Liver (tissue), 9 donors: ENCODE data around the gene ANO7. TPM values are rescaled to one million over a fixed set of nuclear protein-coding genes. Genes with fewer than 3 reads are reported as not detected.

ENCODE experiments used
- DNase-seq: peaks from one replicate; pipeline ENCODE4 v3.0.0-alpha.2; 2017; ENCODE audit warnings: low spot score
- H3K27ac ChIP-seq, 2 donors: one replicate each; pipeline ENCODE4 v1.7.0; 2013; ENCODE audit warnings: inconsistent platforms in 2 of 2, low read length in 2 of 2, control low read depth in 1 of 2, low read depth in 1 of 2, mild to moderate bottlenecking in 1 of 2
- H3K27me3 ChIP-seq, 4 donors: one replicate each; pipeline versions ENCODE4 v1.6.1 to v1.7.0; 2013; ENCODE audit warnings: low read length in 3 of 4, inconsistent platforms in 1 of 4, mild to moderate bottlenecking in 1 of 4, moderate library complexity in 1 of 4; ENCODE audit not compliant: control insufficient read depth in 4 of 4, insufficient read depth in 4 of 4
- H3K36me3 ChIP-seq, 4 donors: one replicate each; pipeline versions ENCODE4 v1.6.1 to v1.7.0; 2013; ENCODE audit warnings: low read length in 3 of 4, mild to moderate bottlenecking in 3 of 4, low read depth in 1 of 4, moderate library complexity in 1 of 4; ENCODE audit not compliant: control insufficient read depth in 4 of 4, insufficient read depth in 3 of 4
- H3K4me1 ChIP-seq, 4 donors: one replicate each; pipeline versions ENCODE4 v1.6.1 to v1.7.0; 2013; ENCODE audit warnings: low read length in 3 of 4, mild to moderate bottlenecking in 3 of 4, moderate library complexity in 1 of 4; ENCODE audit not compliant: control insufficient read depth in 4 of 4, insufficient read depth in 4 of 4
- H3K4me3 ChIP-seq, 3 donors: one replicate each; pipeline versions ENCODE4 v1.6.1 to v1.7.0; 2013; ENCODE audit warnings: low read length in 3 of 3, control low read depth in 1 of 3, low read depth in 1 of 3, mild to moderate bottlenecking in 1 of 3
- H3K9ac ChIP-seq, 2 donors: one replicate each; pipeline ENCODE4 v1.7.0; 2013; ENCODE audit warnings: low read length in 2 of 2, mild to moderate bottlenecking in 2 of 2, moderate library complexity in 2 of 2, control low read depth in 1 of 2, low read depth in 1 of 2
- H3K9me3 ChIP-seq, 4 donors: one replicate each; pipeline versions ENCODE4 v1.6.1 to v1.7.0; 2013; ENCODE audit warnings: low read length in 3 of 4; ENCODE audit not compliant: control insufficient read depth in 4 of 4
- EGR1 ChIP-seq, 2 donors: IDR thresholded peaks; 2 replicates each; pipeline ENCODE4 v1.6.1; 2016 to 2018; ENCODE audit warnings: antibody characterized with exemption in 2 of 2, low read depth in 2 of 2
- FOXA1 ChIP-seq: IDR thresholded peaks from 2 replicates; pipeline ENCODE4 v1.6.1; 2016; ENCODE audit warnings: antibody characterized with exemption
- GABPA ChIP-seq, 2 donors: IDR thresholded peaks in 1 of 2; conservative IDR thresholded peaks in 1 of 2; 2 replicates each; pipeline ENCODE4 v1.6.1; 2016; ENCODE audit warnings: antibody characterized with exemption in 2 of 2, mild to moderate bottlenecking in 1 of 2, moderate library complexity in 1 of 2
- HNF4A ChIP-seq, 2 donors: conservative IDR thresholded peaks; 2 replicates each; pipeline ENCODE4 v1.6.1; 2016; ENCODE audit warnings: antibody characterized with exemption in 2 of 2, mild to moderate bottlenecking in 2 of 2
- HNF4G ChIP-seq: IDR thresholded peaks from 2 replicates; pipeline ENCODE4 v1.6.1; 2016; ENCODE audit warnings: antibody characterized with exemption
- JUND ChIP-seq, 2 donors: IDR thresholded peaks; 2 replicates each; pipeline ENCODE4 v1.6.1; 2016; ENCODE audit warnings: antibody characterized with exemption in 2 of 2
- NR2F2 ChIP-seq: IDR thresholded peaks from 2 replicates; pipeline ENCODE4 v1.6.1; 2016; ENCODE audit warnings: antibody characterized with exemption
- RAD21 ChIP-seq, 2 donors: IDR thresholded peaks; 2 replicates each; pipeline ENCODE4 v1.6.1; 2016; ENCODE audit warnings: antibody characterized with exemption in 2 of 2, mild to moderate bottlenecking in 2 of 2
- RXRA ChIP-seq, 2 donors: IDR thresholded peaks; 2 replicates each; pipeline ENCODE4 v1.6.1; 2017 to 2018; ENCODE audit warnings: antibody characterized with exemption in 2 of 2, mild to moderate bottlenecking in 1 of 2
- SP1 ChIP-seq: IDR thresholded peaks from 2 replicates; pipeline ENCODE4 v1.6.1; 2018; ENCODE audit warnings: antibody characterized with exemption, mild to moderate bottlenecking
- TAF1 ChIP-seq: conservative IDR thresholded peaks from 2 replicates; pipeline ENCODE4 v1.6.1; 2016; ENCODE audit warnings: antibody characterized with exemption, mild to moderate bottlenecking
- WGBS: extraction: QIAGEN DNeasy Blood & Tissue Kit; methylation state at CpG from one replicate; pipeline ENCODE4 v1.1.7; 2013; 5-methylcytosine and 5-hydroxymethylcytosine counted together
- polyA plus RNA-seq, 2 donors: library from polyadenylated mRNA; stranded (reverse) in 1 of 2; unstranded in 1 of 2; fragments of 200-250 nt in 1 of 2; fragments of >200 nt in 1 of 2; fragmentation: Nextera tagmentation in 1 of 2; extraction: Ambion mirVana in 1 of 2; gene quantifications; one replicate each; pipeline versions ENCODE4 v1.2.1 to v1.2.3, GENCODE V29; 2013 to 2015
- total RNA-seq, 2 donors: library from RNA; depleted of rRNA; stranded (reverse); fragments of >200 nt; gene quantifications; one replicate each; pipeline ENCODE4 v1.2.3, GENCODE V29; 2014
- TF ChIP-seq, protein P1 (sequence below): IDR thresholded peaks from 2 replicates; pipeline ENCODE4 v1.6.1; 2016; ENCODE audit warnings: antibody characterized with exemption, mild to moderate bottlenecking
- TF ChIP-seq, protein P2 (sequence below): IDR thresholded peaks from 2 replicates; pipeline ENCODE4 v1.6.1; 2016; ENCODE audit warnings: antibody characterized with exemption
- TF ChIP-seq, protein P3 (sequence below): IDR thresholded peaks from 2 replicates; pipeline ENCODE4 v1.6.1; 2016; ENCODE audit warnings: antibody characterized with exemption
- TF ChIP-seq, protein P4 (sequence below): IDR thresholded peaks from 2 replicates; pipeline ENCODE4 v1.6.1; 2016; ENCODE audit warnings: antibody characterized with exemption
- TF ChIP-seq, protein P5 (sequence below): fragments of 150-350 bp; IDR thresholded peaks from 2 replicates; pipeline ENCODE4 v1.5.1; 2017; ENCODE audit warnings: improper control_type of control experiment, low read depth, low read length; ENCODE audit not compliant: missing input control
- donor health status: healthy.
- donor health status: healthy.
- donor health status: healthy.
- donor health status: healthy.
- donor health status: healthy.

The ANO7 gene
- total and polyA plus RNA-seq, 4 donors = 0.25 to 0.70 (median 0.45) TPM

DNA sequence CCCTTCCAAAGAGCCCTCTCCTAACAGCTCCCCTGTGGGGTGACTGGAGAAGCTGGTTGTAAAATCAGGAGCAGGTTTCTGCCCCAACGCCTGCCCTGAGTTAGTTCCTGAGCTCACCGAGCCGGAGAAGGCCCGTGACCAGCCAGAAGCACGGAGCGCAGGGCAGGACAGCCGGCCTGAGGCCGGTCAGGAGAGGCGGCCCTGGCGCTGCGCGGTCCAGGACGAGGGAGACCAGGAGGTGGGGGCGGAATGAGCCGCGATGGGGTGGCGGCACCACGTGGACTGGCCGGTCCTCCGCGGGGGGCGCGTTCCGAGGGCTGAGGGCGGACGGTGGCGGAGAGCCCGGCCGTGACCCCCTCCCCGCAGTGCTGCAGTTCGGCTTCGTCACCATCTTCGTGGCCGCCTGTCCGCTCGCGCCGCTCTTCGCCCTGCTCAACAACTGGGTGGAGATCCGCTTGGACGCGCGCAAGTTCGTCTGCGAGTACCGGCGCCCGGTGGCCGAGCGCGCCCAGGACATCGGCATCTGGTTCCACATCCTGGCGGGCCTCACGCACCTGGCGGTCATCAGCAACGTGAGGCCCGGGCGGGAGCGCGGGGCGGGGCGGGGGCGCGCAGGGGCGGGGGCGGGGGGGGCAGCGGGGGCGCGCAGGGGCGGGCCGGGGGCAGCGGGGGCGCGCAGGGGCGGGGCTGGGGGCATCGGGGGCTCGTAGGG is 29.0 kb downstream of the ANO7 start:
- peak overlapping the region; percentile 83 to 85 for H3K27ac ChIP-seq
- no peaks in the 10 kb centered on the region for H3K9me3 ChIP-seq
- peaks cover 0 to 13% (median 6%) of the 10 kb centered on the region in 4 donors for H3K4me1 ChIP-seq
- peak; percentile 56 for DNase-seq
- H3K36me3 ChIP-seq = no peaks in the 10 kb centered on the region
- H3K4me3 ChIP-seq = peak overlapping the region in 2 of 3 donors; percentile 28 to 52
- TF ChIP-seq HNF4G (no peak), FOXA1 (no peak), NR2F2 (no peak), EGR1 (IDR thresholded peaks at IDR 0.05; ENCODE audit: low read depth in 2 of 2) (no peak), RAD21 (IDR thresholded peaks at IDR 0.05) (no peak), RXRA (IDR thresholded peaks at IDR 0.05) (no peak), TAF1 (no peak), HNF4A (conservative IDR thresholded peaks at IDR 0.05) (no peak), SP1 (no peak), GABPA (IDR thresholded peaks at IDR 0.05 in 1 of 2, conservative IDR thresholded peaks at IDR 0.05 in 1 of 2) (no peak), JUND (IDR thresholded peaks at IDR 0.05) (no peak)
- TF ChIP-seq, protein P1, sequence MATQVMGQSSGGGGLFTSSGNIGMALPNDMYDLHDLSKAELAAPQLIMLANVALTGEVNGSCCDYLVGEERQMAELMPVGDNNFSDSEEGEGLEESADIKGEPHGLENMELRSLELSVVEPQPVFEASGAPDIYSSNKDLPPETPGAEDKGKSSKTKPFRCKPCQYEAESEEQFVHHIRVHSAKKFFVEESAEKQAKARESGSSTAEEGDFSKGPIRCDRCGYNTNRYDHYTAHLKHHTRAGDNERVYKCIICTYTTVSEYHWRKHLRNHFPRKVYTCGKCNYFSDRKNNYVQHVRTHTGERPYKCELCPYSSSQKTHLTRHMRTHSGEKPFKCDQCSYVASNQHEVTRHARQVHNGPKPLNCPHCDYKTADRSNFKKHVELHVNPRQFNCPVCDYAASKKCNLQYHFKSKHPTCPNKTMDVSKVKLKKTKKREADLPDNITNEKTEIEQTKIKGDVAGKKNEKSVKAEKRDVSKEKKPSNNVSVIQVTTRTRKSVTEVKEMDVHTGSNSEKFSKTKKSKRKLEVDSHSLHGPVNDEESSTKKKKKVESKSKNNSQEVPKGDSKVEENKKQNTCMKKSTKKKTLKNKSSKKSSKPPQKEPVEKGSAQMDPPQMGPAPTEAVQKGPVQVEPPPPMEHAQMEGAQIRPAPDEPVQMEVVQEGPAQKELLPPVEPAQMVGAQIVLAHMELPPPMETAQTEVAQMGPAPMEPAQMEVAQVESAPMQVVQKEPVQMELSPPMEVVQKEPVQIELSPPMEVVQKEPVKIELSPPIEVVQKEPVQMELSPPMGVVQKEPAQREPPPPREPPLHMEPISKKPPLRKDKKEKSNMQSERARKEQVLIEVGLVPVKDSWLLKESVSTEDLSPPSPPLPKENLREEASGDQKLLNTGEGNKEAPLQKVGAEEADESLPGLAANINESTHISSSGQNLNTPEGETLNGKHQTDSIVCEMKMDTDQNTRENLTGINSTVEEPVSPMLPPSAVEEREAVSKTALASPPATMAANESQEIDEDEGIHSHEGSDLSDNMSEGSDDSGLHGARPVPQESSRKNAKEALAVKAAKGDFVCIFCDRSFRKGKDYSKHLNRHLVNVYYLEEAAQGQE = no peak
- TF ChIP-seq, protein P2, sequence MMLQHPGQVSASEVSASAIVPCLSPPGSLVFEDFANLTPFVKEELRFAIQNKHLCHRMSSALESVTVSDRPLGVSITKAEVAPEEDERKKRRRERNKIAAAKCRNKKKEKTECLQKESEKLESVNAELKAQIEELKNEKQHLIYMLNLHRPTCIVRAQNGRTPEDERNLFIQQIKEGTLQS = no peak
- TF ChIP-seq, protein P3, sequence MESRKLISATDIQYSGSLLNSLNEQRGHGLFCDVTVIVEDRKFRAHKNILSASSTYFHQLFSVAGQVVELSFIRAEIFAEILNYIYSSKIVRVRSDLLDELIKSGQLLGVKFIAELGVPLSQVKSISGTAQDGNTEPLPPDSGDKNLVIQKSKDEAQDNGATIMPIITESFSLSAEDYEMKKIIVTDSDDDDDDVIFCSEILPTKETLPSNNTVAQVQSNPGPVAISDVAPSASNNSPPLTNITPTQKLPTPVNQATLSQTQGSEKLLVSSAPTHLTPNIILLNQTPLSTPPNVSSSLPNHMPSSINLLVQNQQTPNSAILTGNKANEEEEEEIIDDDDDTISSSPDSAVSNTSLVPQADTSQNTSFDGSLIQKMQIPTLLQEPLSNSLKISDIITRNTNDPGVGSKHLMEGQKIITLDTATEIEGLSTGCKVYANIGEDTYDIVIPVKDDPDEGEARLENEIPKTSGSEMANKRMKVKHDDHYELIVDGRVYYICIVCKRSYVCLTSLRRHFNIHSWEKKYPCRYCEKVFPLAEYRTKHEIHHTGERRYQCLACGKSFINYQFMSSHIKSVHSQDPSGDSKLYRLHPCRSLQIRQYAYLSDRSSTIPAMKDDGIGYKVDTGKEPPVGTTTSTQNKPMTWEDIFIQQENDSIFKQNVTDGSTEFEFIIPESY = no peak
- TF ChIP-seq, protein P4, sequence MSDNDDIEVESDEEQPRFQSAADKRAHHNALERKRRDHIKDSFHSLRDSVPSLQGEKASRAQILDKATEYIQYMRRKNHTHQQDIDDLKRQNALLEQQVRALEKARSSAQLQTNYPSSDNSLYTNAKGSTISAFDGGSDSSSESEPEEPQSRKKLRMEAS = no peak
- TF ChIP-seq, protein P5, sequence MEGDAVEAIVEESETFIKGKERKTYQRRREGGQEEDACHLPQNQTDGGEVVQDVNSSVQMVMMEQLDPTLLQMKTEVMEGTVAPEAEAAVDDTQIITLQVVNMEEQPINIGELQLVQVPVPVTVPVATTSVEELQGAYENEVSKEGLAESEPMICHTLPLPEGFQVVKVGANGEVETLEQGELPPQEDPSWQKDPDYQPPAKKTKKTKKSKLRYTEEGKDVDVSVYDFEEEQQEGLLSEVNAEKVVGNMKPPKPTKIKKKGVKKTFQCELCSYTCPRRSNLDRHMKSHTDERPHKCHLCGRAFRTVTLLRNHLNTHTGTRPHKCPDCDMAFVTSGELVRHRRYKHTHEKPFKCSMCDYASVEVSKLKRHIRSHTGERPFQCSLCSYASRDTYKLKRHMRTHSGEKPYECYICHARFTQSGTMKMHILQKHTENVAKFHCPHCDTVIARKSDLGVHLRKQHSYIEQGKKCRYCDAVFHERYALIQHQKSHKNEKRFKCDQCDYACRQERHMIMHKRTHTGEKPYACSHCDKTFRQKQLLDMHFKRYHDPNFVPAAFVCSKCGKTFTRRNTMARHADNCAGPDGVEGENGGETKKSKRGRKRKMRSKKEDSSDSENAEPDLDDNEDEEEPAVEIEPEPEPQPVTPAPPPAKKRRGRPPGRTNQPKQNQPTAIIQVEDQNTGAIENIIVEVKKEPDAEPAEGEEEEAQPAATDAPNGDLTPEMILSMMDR = no peak
- 1% methylated on average over 65 of the region's 77 CpGs for WGBS
- peak overlapping the region in 1 of 2 donors; percentile 47 for H3K9ac ChIP-seq
- H3K27me3 ChIP-seq = no peaks in the 10 kb centered on the region
